HG02943 (cell line): ENCODE results near the gene LIMS1.
"Not testable (repeated sequence)": the region's sequence is repeated elsewhere in the genome, so short reads cannot be mapped to it uniquely, and the experiment has no call there.

ENCODE experiments used
- ATAC-seq: cut with Tn5 transposase; IDR thresholded peaks from one replicate; pipeline ENCODE4 v1.9.1; 2021; ENCODE audit warnings: mild to moderate bottlenecking, low read depth, moderate library complexity; ENCODE audit not compliant: unreplicated experiment

Gene LIMS1

GRCh38 chr2:108533832-108534583, at the start of gene LIMS1:
Gene LIMS1, plus strand, starts transcription at chr2:108534470. Its CDS starts 93 bp downstream, at chr2:108534563.
- peak; percentile 88 for ATAC-seq

- no peak for ATAC-seq
Observed at GRCh38 chr2:108485253-108485652, 49.0 kb upstream of the LIMS1 start.

- ATAC-seq, result no peak
Observed at GRCh38 chr2:108490506-108491122, 43.7 kb upstream of the LIMS1 start.

GRCh38 chr2:108491848-108492247, 42.4 kb upstream of the LIMS1 start:
- ATAC-seq, result no peak

GRCh38 chr2:108492364-108492763, 41.9 kb upstream of the LIMS1 start:
- no peak for ATAC-seq

GRCh38 chr2:108496167-108496566, 38.1 kb upstream of the LIMS1 start:
- not testable (repeated sequence) for ATAC-seq

GRCh38 chr2:108507620-108508019, 26.6 kb upstream of the LIMS1 start:
- ATAC-seq, result not testable (repeated sequence)

GRCh38 chr2:108512431-108512830, 21.8 kb upstream of the LIMS1 start:
- not testable (repeated sequence) for ATAC-seq

GRCh38 chr2:108514478-108514877, 19.8 kb upstream of the LIMS1 start:
- not testable (repeated sequence) for ATAC-seq

- ATAC-seq, result not testable (repeated sequence)
Observed at GRCh38 chr2:108524688-108525087, 9.6 kb upstream of the LIMS1 start.

- ATAC-seq, result not testable (repeated sequence)
Observed at GRCh38 chr2:108525258-108525657, 9.0 kb upstream of the LIMS1 start.

- no peak for ATAC-seq
Observed at GRCh38 chr2:108531674-108532055, 2.6 kb upstream of the LIMS1 start.

- peak; percentile 30 for ATAC-seq
Observed at GRCh38 chr2:108534584-108535356, 500 bp downstream of the LIMS1 start.

GRCh38 chr2:108535357-108535631, 1.0 kb downstream of the LIMS1 start:
- ATAC-seq, result no peak

- ATAC-seq, result no peak
Observed at GRCh38 chr2:108536133-108536780, 2.0 kb downstream of the LIMS1 start.

GRCh38 chr2:108536911-108537310, 2.6 kb downstream of the LIMS1 start:
- no peak for ATAC-seq

GRCh38 chr2:108538000-108538625, 3.8 kb downstream of the LIMS1 start:
- no peak for ATAC-seq

GRCh38 chr2:108541451-108541850, 7.2 kb downstream of the LIMS1 start:
- ATAC-seq, result no peak

- ATAC-seq, result no peak
Observed at GRCh38 chr2:108542071-108542470, 7.8 kb downstream of the LIMS1 start.

GRCh38 chr2:108547606-108548005, 13.3 kb downstream of the LIMS1 start:
- ATAC-seq, result no peak
